RWPE1 (cell line): Measurements from ENCODE around the gene RNF169.

Experiments used
- CTCF ChIA-PET: fragments of 350-600 bp; sonication (Branson Sonifier 250); formaldehyde crosslinking; extraction: SDS; loops from one replicate; lab custom pipeline; 2021; lab: Yijun Ruan, JAX
- POLR2A ChIA-PET: fragments of 400-600 bp; formaldehyde crosslinking; extraction: SDS; loops from one replicate; lab custom pipeline; 2020; ENCODE audit warnings: antibody characterized with exemption; ENCODE audit not compliant: low non-redundant PET; lab: Yijun Ruan, JAX
- DNase-seq: peaks from one replicate; pipeline ENCODE4 v3.0.0; 2012; ENCODE audit warnings: low spot score
- H3K27ac ChIP-seq: fragments of 450-650 bp; 2 replicates; pipeline ENCODE4 v1.5.1; 2017
- CTCF ChIP-seq: fragments of 450-650 bp; conservative IDR thresholded peaks from 2 replicates; pipeline ENCODE4 v1.5.1; 2017; ENCODE audit warnings: low read depth, mild to moderate bottlenecking

RNF169 gene

GRCh38 chr11:74826901-74827300 is 78.3 kb downstream of the RNF169 start:
- ChIA-PET CTCF (interaction anchor here (0.9 kb wide), 1 partner anchor 32 kb away, joined by 3 read pairs; no protein-coding TSS in a partner anchor), POLR2A (no interaction called here)
- no peak for TF ChIP-seq CTCF
- no peak overlapping the region for H3K27ac ChIP-seq
- DNase-seq = no peak

DNA sequence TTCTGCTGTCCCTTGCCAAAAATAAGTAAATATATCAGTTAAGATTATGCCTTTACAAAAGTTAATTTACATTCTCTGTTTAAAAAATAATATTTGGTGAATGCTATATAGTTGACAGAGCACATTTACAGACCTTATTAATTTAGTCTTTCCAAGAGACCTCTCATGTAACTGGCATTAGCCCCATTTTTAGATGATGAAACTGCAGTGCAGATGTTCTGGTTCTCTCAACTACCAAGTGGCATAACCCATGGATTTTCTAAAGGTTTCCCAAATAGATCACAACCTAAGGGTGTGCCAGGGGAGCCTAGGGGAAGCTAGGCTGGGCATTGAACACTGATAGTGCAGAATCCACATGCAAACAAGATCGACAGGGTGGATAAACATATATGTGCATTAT is 88.5 kb downstream of the RNF169 start:
- no peak for TF ChIP-seq CTCF
- POLR2A ChIA-PET = no interaction called here
- H3K27ac ChIP-seq = no peak overlapping the region
- no peak for DNase-seq
- CTCF ChIA-PET = no interaction called here

DNA sequence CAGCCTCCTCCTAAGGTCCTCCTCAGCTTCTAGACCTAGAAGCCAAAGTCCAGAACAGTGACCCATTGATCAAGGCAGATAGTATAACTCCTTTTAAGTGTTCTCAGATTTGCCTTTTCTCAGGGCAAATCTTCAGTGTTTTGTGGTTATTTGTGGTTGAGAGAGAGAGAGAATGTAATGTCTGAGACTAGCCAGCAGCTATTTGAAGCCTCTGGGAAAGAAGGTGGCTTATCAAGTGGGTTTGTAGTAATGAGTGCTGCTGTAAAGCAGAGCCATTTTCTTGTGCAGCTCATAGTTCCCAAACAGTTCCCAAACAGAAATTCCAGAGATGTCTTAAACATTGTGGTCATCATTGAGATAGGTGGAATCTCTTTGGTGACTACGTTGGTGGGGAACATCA is 89.5 kb downstream of the RNF169 start:
- no peak for TF ChIP-seq CTCF
- H3K27ac ChIP-seq = no peak overlapping the region
- DNase-seq = no peak
- CTCF ChIA-PET = no interaction called here
- POLR2A ChIA-PET = no interaction called here

- no peak overlapping the region for H3K27ac ChIP-seq
- ChIA-PET CTCF (interaction anchor here (0.7 kb wide), 1 partner anchor 117 kb away, joined by 3 read pairs; no protein-coding TSS in a partner anchor), POLR2A (no interaction called here)
- DNase-seq = no peak
- no peak for TF ChIP-seq CTCF
These were observed 90.8 kb downstream of the RNF169 start for GRCh38 chr11:74839446-74839845.

- POLR2A ChIA-PET = no interaction called here
- H3K27ac ChIP-seq = no peak overlapping the region
- DNase-seq = no peak
- no peak for TF ChIP-seq CTCF
- CTCF ChIA-PET = interaction anchor here (1.0 kb wide), 1 partner anchor 409 kb away, joined by 4 read pairs; no protein-coding TSS in a partner anchor
These were observed 91.3 kb downstream of the RNF169 start for GRCh38 chr11:74839971-74840370.

- POLR2A ChIA-PET = no interaction called here
- DNase-seq = no peak
- no peak for TF ChIP-seq CTCF
- CTCF ChIA-PET = interaction anchor here (1.0 kb wide), 1 partner anchor 408 kb away, joined by 4 read pairs; no protein-coding TSS in a partner anchor
- H3K27ac ChIP-seq = no peak overlapping the region
These were observed 91.8 kb downstream of the RNF169 start for GRCh38 chr11:74840486-74840885.
